HG03097 (cell line): ENCODE measurements around the gene KLK4.

Experiments used
- ATAC-seq: cut with Tn5 transposase; IDR thresholded peaks from one replicate; pipeline ENCODE4 v1.9.1; 2021; ENCODE audit not compliant: unreplicated experiment, low FRiP score

Gene KLK4

DNA sequence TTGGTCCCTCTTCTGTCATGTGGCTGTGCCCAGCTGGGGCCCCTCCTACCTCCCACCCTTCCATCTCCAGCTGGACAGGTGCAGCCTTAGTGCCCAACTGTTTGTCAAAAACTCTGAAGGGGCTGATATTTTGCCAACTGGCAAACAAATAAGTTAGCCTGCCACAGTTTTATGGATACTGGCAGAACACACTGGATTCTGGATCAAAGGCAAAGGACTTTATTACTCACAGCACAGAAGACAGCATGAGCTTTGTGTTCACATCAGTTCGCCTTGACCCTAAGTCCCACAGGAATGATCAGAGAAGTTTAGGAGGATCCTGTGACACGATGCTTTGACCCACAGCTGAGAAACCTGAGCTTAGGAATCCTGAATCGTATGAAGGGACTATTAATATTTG lies 21.6 kb downstream of the KLK4 start:
- no peak for ATAC-seq

DNA sequence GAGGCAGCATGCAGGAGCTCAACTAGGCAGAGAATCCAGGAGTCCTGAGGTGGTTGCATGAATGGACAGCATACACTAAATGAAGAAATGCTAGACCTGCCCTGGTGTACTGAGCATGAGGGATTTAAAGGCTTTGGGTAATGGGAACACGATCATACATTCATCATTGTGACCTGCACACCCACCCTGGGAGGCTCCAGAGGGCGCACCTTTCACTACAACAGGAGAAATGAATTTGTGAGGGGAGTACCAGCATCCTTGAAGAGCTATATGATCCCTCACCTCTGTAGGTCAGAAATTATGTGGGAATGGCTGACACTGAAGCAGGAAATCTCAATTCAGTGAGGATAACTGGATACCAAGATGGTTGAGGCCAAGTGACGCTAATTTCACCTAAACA lies 29.0 kb downstream of the KLK4 start:
- no peak for ATAC-seq

DNA sequence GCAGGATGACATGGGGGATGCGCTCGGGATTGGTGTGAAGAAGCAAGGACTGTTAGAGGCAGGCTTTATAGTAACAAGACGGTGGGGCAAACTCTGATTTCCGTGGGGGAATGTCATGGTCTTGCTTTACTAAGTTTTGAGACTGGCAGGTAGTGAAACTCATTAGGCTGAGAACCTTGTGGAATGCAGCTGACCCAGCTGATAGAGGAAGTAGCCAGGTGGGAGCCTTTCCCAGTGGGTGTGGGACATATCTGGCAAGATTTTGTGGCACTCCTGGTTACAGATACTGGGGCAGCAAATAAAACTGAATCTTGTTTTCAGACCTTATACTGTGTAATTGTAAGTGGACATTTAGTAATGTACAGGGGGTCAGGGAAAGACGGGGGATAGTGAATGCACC lies 31.0 kb downstream of the KLK4 start:
- ATAC-seq, result no peak

DNA sequence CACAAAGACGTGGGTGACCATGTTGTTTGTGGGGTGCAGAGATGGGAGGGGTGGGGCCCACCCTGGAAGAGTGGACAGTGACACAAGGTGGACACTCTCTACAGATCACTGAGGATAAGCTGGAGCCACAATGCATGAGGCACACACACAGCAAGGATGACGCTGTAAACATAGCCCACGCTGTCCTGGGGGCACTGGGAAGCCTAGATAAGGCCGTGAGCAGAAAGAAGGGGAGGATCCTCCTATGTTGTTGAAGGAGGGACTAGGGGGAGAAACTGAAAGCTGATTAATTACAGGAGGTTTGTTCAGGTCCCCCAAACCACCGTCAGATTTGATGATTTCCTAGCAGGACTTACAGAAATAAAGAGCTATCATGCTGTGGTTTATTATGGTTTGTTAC lies 32.3 kb downstream of the KLK4 start:
- no peak for ATAC-seq

DNA sequence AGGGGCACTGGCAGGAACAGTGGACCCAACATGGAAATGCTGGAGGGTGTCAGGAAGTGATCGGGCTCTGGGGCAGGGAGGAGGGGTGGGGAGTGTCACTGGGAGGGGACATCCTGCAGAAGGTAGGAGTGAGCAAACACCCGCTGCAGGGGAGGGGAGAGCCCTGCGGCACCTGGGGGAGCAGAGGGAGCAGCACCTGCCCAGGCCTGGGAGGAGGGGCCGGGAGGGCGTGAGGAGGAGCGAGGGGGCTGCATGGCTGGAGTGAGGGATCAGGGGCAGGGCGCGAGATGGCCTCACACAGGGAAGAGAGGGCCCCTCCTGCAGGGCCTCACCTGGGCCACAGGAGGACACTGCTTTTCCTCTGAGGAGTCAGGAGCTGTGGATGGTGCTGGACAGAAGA lies 33.9 kb downstream of the KLK4 start:
- no peak for ATAC-seq

DNA sequence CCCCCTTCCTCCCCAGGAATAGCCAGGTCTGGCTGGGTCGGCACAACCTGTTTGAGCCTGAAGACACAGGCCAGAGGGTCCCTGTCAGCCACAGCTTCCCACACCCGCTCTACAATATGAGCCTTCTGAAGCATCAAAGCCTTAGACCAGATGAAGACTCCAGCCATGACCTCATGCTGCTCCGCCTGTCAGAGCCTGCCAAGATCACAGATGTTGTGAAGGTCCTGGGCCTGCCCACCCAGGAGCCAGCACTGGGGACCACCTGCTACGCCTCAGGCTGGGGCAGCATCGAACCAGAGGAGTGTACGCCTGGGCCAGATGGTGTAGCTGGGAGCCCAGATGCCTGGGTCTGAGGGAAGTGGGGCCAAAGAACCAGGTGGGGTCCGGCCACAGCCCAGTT lies 34.7 kb downstream of the KLK4 start:
- ATAC-seq, result no peak

DNA sequence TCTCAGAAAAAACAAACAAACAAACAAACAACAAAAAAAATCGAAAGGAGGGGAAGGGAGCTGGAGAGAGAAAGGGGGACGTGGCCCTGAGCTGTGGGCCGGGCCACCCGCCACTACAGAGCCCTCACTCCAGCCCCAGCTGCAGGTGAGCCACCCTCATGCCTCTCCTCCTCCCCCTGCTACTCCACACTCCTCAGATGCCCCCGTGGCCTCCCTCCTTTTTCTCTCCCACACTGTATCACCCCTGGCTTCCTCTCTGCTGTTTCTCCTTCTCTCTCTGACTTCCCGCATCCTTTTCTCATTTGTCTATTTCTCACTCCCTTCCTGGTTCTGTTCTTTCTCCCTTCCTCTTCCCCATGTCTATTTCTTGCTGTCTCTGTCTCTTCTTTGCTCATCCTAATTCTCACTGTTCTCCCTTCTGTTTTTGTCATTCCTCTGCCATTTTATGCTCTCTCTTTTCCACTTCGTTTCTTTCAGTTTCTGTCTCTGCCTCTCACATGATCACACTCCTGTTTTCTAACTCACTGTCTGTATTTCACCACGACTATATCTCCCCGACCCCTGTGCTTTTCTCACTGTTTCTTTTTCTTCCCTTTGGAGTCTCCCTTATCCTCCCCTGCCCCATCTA lies 35.3 kb downstream of the KLK4 start:
- no peak for ATAC-seq

DNA sequence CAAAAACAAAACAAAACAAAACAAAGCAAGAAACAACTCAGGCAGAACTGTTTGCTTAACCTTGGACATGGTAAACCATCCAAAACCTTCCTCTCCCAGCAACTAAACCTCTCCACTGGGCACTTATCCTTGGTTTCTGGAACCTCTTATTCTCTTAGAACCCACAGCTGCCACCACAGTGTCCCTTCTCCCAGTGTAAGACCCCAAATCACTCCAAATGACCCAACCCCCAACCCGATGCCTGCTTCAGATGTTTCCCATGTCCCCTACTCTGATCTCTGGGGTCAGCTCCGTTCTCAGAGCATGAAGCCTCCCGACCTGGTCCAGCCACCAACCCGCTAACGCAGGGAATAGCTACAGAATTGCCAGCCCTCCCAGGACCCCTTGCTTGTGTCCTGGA lies 37.0 kb downstream of the KLK4 start:
- no peak for ATAC-seq

DNA sequence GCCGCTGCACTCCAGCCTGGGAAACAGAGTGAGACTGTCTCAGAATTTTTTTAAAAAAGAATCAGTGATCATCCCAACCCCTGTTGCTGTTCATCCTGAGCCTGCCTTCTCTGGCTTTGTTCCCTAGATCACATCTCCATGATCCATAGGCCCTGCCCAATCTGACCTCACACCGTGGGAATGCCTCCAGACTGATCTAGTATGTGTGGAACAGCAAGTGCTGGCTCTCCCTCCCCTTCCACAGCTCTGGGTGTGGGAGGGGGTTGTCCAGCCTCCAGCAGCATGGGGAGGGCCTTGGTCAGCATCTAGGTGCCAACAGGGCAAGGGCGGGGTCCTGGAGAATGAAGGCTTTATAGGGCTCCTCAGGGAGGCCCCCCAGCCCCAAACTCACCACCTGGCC lies 38.1 kb downstream of the KLK4 start, which contains the start of gene KLK2:
Gene KLK2, plus strand, starts transcription at position 384 of the 400 bp plus-strand sequence. CDS start 35 bp downstream, outside the sequence.
- ATAC-seq, result no peak

DNA sequence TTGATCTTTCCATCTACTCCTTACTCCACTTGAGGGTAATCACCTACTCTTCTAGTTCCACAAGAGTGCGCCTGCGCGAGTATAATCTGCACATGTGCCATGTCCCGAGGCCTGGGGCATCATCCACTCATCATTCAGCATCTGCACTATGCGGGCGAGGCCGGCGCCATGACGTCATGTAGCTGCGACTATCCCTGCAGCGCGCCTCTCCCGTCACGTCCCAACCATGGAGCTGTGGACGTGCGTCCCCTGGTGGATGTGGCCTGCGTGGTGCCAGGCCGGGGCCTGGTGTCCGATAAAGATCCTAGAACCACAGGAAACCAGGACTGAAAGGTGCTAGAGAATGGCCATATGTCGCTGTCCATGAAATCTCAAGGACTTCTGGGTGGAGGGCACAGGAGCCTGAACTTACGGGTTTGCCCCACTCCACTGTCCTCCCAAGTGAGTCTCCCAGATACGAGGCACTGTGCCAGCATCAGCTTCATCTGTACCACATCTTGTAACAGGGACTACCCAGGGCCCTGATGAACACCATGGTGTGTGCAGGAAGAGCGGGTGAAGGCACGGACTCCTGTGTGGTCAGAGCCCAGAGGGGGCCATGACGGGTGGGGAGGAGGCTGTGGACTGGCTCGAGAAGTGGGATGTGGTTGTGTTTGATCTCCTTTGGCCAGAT lies 40.6 kb downstream of the KLK4 start:
- ATAC-seq, result no peak

DNA sequence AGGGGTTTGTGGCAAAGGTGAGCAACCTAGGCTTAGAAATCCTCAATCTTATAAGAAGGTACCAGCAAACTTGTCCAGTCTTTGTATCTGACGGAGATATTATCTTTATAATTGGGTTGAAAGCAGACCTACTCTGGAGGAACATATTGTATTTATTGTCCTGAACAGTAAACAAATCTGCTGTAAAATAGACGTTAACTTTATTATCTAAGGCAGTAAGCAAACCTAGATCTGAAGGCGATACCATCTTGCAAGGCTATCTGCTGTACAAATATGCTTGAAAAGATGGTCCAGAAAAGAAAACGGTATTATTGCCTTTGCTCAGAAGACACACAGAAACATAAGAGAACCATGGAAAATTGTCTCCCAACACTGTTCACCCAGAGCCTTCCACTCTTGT lies 41.7 kb downstream of the KLK4 start:
- ATAC-seq, result no peak

DNA sequence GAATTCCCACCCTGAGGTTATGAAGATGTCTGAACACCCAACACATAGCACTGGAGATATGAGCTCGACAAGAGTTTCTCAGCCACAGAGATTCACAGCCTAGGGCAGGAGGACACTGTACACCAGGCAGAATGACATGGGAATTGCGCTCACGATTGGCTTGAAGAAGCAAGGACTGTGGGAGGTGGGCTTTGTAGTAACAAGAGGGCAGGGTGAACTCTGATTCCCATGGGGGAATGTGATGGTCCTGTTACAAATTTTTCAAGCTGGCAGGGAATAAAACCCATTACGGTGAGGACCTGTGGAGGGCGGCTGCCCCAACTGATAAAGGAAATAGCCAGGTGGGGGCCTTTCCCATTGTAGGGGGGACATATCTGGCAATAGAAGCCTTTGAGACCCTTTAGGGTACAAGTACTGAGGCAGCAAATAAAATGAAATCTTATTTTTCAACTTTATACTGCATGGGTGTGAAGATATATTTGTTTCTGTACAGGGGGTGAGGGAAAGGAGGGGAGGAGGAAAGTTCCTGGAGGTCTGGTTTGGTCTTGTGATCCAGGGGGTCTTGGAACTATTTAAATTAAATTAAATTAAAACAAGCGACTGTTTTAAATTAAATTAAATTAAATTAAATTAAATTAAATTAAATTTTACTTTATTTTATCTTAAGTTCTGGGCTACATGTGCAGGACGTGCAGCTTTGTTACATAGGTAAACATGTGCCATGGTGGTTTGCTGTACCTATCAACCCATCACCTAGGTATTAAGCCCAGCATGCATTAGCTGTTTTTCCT lies 49.5 kb downstream of the KLK4 start:
- no peak for ATAC-seq

DNA sequence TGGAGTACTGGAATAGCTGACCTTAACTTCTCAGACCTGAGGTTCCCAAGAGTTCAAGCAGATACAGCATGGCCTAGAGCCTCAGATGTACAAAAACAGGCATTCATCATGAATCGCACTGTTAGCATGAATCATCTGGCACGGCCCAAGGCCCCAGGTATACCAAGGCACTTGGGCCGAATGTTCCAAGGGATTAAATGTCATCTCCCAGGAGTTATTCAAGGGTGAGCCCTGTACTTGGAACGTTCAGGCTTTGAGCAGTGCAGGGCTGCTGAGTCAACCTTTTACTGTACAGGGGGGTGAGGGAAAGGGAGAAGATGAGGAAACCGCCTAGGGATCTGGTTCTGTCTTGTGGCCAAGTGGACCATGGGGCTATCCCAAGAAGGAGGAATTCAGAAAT lies 50.2 kb downstream of the KLK4 start:
- no peak for ATAC-seq

DNA sequence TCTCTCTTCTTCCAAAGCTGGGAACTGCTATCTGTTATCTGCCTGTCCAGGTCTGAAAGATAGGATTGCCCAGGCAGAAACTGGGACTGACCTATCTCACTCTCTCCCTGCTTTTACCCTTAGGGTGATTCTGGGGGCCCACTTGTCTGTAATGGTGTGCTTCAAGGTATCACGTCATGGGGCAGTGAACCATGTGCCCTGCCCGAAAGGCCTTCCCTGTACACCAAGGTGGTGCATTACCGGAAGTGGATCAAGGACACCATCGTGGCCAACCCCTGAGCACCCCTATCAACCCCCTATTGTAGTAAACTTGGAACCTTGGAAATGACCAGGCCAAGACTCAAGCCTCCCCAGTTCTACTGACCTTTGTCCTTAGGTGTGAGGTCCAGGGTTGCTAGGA lies 51.3 kb downstream of the KLK4 start:
- no peak for ATAC-seq

DNA sequence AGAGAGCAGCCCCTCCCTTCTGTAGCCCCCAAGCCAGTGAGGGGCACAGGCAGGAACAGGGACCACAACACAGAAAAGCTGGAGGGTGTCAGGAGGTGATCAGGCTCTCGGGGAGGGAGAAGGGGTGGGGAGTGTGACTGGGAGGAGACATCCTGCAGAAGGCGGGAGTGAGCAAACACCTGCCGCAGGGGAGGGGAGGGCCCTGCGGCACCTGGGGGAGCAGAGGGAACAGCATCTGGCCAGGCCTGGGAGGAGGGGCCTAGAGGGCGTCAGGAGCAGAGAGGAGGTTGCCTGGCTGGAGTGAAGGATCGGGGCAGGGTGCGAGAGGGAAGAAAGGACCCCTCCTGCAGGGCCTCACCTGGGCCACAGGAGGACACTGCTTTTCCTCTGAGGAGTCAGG lies 52.3 kb downstream of the KLK4 start:
- no peak for ATAC-seq

DNA sequence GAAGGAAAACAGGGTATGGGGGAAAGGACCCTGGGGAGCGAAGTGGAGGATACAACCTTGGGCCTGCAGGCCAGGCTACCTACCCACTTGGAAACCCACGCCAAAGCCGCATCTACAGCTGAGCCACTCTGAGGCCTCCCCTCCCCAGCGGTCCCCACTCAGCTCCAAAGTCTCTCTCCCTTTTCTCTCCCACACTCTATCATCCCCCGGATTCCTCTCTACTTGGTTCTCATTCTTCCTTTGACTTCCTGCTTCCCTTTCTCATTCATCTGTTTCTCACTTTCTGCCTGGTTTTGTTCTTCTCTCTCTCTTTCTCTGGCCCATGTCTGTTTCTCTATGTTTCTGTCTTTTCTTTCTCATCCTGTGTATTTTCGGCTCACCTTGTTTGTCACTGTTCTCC lies 53.8 kb downstream of the KLK4 start:
- ATAC-seq, result no peak
